Stimulated activated CD8-positive, alpha-beta memory T cell treated with anti-CD3 and anti-CD28 coated beads, Interleukin-4, amount 100 ng/mL, for 24 hours (primary cell): Measurements from ENCODE around the gene NELFCD.
"Not testable (repeated sequence)": the region's sequence is repeated elsewhere in the genome, so short reads cannot be mapped to it uniquely, and the experiment has no call there.

Source experiments
- DNase-seq: peaks from one replicate; pipeline ENCODE4 v3.0.0-alpha.2; 2020; ENCODE audit warnings: low read depth

The NELFCD gene

DNA sequence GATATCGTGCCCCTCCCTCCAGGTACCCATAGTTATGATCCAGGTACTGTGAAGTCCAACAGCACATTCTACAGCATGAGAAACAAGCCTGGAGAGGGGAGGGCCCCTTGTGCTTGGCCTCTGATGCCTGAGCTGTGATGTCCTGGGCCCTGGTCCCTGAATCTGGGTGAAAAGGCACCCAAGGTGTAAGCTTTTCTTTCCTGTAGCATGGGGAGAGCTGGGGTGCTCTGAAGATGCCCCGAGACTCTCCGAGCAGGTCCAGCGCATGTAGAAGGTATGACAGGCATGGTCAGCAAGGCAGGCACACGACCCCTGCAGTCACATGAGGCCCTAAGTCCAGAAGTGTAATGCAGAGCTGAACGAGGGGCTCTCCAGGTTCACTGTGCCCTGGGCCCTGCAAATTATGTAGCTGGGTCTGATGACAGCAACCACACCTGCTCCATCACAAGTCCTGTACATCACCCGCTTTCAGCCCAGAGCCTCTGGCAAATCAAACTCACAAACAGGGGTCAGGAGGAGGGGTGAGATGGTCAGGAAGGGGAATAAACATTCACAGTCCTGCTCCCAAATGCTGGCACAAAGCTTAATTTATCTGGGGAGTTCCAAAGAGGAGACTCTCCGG, 27.8 kb downstream of the NELFCD start:
- DNase-seq, result no peak

DNA sequence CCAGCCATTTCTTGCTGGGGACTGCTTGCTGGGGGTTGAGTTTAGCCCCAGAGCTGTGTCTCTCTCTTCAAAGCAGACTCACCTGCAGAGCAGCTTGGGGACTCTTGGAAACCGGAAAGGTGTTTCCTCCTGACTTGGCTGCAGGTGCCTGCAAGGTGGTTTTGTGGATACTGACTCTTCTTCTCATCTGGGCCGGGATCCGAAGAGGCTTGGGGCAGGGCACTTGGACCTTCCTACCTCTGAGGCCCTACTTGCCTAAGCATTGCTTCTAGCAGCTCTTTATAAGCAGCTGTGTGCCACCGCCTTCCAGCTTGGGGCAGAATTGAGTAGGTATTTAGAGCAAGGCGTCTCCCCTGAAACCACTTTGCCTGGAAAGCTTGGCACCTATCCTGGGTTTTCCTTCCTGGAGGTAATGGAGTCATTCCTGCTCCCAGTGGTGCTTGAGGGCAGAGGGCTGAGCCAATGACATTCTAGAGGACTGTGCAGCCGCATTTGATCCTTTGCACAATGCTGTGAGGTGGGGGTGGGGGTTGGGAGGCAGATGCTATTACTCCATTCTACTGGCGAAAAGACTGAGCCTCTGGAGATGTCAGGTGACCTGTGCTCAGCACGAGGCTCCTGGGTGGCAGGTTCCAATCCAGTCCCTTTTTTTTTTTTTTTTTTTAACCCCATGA, 29.4 kb downstream of the NELFCD start:
- DNase-seq, result no peak

DNA sequence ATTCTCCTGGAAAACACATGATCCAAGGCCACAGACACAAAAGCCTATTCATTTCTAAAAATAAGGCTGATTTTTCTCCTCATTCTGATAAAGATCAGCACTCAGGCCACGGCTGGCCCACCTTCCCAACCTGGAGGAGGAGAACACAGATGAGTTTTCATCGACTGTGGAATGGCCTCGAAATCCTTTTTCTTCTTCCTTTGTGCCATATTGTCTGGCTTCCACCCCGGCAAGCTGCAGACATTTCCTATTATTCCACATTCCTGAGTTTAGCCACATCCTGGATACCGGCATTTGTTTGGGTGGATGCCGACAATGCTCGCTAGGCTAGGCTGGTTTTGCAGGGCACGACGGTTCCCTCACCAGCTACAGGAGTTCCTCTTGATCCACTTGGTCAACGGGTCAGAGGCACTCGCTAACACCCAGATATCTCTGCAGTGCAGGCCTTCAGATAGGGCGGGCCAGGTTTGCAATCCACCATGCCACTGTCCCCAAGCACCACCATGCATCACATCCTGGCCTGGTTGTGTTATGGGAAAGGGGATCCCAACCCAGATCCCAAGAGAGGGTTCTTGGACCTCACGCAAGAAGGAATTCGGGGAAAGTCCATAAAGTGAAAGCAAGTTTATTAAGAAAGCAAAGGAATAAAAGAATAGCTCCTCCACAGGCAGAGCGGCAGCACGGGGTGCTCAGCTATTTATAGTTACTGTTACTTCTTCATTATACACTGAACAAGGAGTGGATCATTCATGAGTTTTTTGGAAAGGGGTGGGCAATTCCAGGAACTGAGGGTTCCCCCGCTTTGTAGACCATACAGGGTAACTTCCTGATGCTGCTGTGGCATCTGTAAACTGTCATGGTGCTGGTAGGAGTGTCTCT, 30.2 kb downstream of the NELFCD start:
- DNase-seq, result no peak

- not testable (repeated sequence) for DNase-seq
Measured at GRCh38 chr20:59011874-59012157, 30.8 kb downstream of the NELFCD start.

DNA sequence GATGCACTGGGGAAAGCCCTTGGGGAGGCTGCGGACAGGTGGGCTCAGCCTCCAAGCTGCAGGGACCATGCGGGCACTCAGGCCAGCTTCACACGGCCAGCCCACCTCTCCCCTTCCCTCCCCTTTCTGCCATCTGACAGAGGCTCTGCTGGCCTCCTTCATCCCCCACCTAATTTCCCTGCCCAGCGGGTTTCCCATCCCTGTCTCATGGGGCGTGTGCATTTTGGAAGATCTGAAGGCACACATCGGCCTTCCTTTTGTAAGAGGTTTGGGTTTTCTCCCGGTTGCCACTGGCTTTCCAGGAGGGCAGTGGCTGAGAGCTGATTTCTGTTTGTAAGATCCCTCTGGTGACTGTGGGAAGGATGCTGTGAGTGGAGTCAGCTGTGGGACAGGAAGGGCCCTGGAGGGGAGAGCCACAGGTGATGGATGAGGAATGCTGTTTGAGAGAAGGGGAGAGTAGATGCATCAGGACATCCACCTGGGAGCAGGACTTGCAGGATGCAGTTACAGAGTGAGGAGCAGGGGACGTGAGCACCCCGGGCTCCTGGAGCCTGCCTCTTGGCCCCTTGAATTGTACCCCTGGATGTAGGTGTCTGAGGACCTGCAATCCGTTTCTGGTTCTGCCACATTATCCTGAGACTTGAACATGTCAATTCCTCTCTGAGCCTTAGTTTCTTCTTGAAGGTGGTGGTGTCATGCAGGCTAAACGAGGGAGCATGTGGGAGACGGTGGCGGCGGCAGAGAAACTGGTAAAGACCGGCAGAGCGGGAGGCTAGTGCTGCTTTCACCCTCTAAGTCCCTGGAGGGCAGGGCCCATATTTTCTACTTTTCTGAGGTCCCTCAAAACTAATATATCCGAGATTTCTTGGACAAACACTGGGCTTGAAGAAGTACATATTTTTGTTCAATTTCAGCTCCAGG, 32.2 kb downstream of the NELFCD start:
- DNase-seq, result no peak

- DNase-seq, result no peak
Measured at GRCh38 chr20:59013959-59014608, 33.0 kb downstream of the NELFCD start.

DNA sequence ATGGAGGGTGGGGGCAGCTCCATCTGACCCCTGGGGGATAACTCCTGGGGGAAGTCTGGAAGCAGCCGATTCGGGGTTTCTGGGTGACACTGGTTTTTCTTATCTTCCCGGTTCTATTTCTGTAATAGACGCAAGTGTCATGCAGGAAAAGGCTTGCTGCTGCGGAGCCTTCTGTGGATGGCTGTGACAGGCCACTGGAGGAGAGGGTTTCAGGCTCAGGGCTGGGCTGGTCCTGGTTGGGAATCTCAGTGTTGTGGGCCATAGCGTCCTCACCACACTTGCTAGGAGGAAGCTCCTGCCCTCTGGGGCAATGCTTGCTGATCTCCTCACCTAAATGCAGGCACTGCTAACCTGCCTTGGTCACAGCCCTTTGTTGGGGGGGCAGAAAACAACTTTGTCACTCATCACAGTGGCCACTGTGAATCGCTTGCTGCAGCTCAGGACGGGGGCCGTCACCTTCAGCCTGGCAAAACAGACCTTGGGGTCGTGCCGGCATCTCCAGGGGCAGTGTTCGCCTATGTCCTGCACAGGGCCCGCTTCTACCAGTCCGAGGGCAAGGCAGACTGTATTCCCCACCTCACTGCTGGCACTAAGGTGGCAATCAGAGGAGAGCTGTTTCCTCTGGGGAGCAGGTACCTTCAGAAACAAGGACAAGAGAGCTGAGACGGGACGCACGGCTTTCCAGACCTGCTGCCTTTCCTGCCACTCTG, 33.8 kb downstream of the NELFCD start:
- no peak for DNase-seq

- DNase-seq, result no peak
Measured at GRCh38 chr20:59015411-59015810, 34.4 kb downstream of the NELFCD start.

- no peak for DNase-seq
Measured at GRCh38 chr20:59015812-59016711, 35.0 kb downstream of the NELFCD start.

- no peak for DNase-seq
Measured at GRCh38 chr20:59016795-59017492, 35.9 kb downstream of the NELFCD start.

GRCh38 chr20:59017493-59018231, 36.6 kb downstream of the NELFCD start:
- no peak for DNase-seq

DNA sequence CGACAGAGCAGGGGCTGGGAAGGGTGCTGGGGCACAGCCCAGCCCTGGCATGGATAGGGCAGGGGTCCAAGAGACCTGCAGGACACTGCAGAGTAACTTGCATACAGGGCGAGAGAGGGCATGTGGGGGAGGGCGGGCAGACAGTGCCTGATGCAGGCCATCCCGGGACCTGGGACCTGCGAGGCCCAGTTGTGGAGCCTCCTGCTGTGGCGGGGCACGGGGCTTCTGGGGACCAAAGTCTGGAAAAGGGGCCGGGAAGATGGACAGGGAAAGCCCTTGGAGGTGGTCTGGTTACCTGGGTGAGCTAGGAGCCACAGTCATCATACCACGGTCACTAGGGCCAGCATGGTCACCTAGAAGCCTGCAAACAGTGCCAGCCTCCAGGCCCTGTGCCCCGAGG, 37.8 kb downstream of the NELFCD start:
- DNase-seq, result no peak

- no peak for DNase-seq
Measured at GRCh38 chr20:59019217-59019616, 38.2 kb downstream of the NELFCD start, which contains the start of gene TUBB1. TUBB1 (plus strand) TSS chr20:59019429; CDS start chr20:59019523, 94 bp downstream.

GRCh38 chr20:59020938-59021551, 40.0 kb downstream of the NELFCD start:
- no peak for DNase-seq

DNA sequence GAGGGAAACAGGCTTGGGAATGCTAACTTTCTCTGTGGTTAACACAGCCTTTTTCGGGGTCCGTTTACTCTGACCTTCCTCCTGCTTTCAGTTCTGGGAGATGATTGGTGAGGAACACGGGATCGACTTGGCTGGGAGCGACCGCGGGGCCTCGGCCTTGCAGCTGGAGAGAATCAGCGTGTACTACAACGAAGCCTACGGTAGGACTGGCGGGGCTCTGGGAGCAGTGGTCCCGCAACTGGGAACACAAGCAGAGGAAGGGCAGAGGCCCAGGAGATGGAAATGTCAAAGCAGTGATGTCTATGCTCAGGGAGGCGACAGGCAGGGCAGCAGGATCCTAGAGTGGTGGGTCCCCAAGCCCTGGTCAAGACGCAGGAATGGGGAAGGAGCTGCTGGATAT, 41.7 kb downstream of the NELFCD start:
- no peak for DNase-seq

GRCh38 chr20:59023616-59024015, 42.6 kb downstream of the NELFCD start:
- no peak for DNase-seq

GRCh38 chr20:59024111-59024530, 43.1 kb downstream of the NELFCD start:
- DNase-seq, result no peak

GRCh38 chr20:59025086-59025485, 44.0 kb downstream of the NELFCD start:
- DNase-seq, result no peak
